HepG2 (cell line): ENCODE data around the gene PFN1. TPM values are rescaled to one million over a fixed set of nuclear protein-coding genes. Genes with fewer than 3 reads are reported as not detected.
A peak's percentile ranks its signal among the peaks of the same experiment; 100 is the strongest.

ENCODE experiments used
- ADNP ChIP-seq: sonication (generic); formaldehyde crosslinking; IDR thresholded peaks from 2 replicates; pipeline ENCODE4 v1.4.0; 2020; ENCODE audit warnings: missing genetic modification reagents
- ARNTL ChIP-seq: sonication (generic); formaldehyde crosslinking; IDR thresholded peaks from 2 replicates; pipeline ENCODE4 v1.4.0; 2020; ENCODE audit warnings: mild to moderate bottlenecking, missing genetic modification reagents
- HNRNPL ChIP-seq: fragments of 200-400 bp; formaldehyde crosslinking; IDR thresholded peaks from 2 replicates; pipeline ENCODE4 v1.6.1; 2017; ENCODE audit warnings: mild to moderate bottlenecking, low read depth, low read length
- KMT2A ChIP-seq: sonication (generic); formaldehyde crosslinking; IDR thresholded peaks from 2 replicates; pipeline ENCODE4 v1.4.0; 2020; ENCODE audit warnings: missing genetic modification reagents
- NFE2L2 ChIP-seq: fragments of 150-350 bp; IDR thresholded peaks from 2 replicates; pipeline ENCODE4 v1.6.1; 2014; ENCODE audit warnings: low read length
- NFIC ChIP-seq: IDR thresholded peaks from 2 replicates; pipeline ENCODE4 v1.6.1; 2012; ENCODE audit warnings: mild to moderate bottlenecking, low read length, inconsistent platforms
- SALL2 ChIP-seq: sonication (generic); formaldehyde crosslinking; IDR thresholded peaks from 2 replicates; pipeline ENCODE4 v1.8.1; 2023; ENCODE audit warnings: mild to moderate bottlenecking, missing genetic modification reagents, inconsistent platforms
- SP1 ChIP-seq, 2 experiments: fragments of 450-650 bp in 1 of 2; sonication (generic) in 1 of 2; formaldehyde crosslinking in 1 of 2; IDR thresholded peaks; 2 replicates each; pipeline versions ENCODE4 v1.4.0 to v1.6.1; 2016 to 2020; ENCODE audit warnings: missing genetic modification reagents in 1 of 2
- TOPORS ChIP-seq: sonication (generic); formaldehyde crosslinking; IDR thresholded peaks from 2 replicates; pipeline ENCODE4 v1.8.0; 2023; ENCODE audit warnings: mild to moderate bottlenecking, missing genetic modification reagents
- ZNF263 ChIP-seq: sonication (generic); formaldehyde crosslinking; IDR thresholded peaks from 2 replicates; pipeline ENCODE4 v1.4.0; 2020; ENCODE audit warnings: missing genetic modification reagents
- ZNF350 ChIP-seq: sonication (generic); formaldehyde crosslinking; IDR thresholded peaks from 2 replicates; pipeline ENCODE4 v1.4.0; 2020; ENCODE audit warnings: mild to moderate bottlenecking, low read depth, missing genetic modification reagents, borderline replicate concordance
- ZNF496 ChIP-seq: sonication (generic); formaldehyde crosslinking; IDR thresholded peaks from 2 replicates; pipeline ENCODE4 v1.8.1; 2023; ENCODE audit warnings: mild to moderate bottlenecking, moderate library complexity, missing genetic modification reagents; ENCODE audit not compliant: insufficient replicate concordance
- ZNF788 ChIP-seq: sonication (generic); formaldehyde crosslinking; IDR thresholded peaks from 2 replicates; pipeline ENCODE4 v1.5.0; 2020; ENCODE audit warnings: mild to moderate bottlenecking, missing genetic modification reagents, borderline replicate concordance
- polyA plus RNA-seq, 8 experiments: library from polyadenylated mRNA; depleted of rRNA in 3 of 8; stranded (reverse) in 7 of 8; unstranded in 1 of 8; fragments of >200 nt; fragmentation: Illumina TruSeq in 4 of 8; extraction: Trizol in 4 of 8; gene quantifications; 2 replicates each; pipeline versions ENCODE4 v1.2.1 to v1.2.3, GENCODE V29; 2011 to 2016; ENCODE audit warnings: low read depth in 4 of 8, missing spikeins in 1 of 8, mixed read lengths in 1 of 8; ENCODE audit not compliant: insufficient read depth in 1 of 8
- total RNA-seq, 5 experiments: library from RNA; depleted of rRNA; stranded (reverse); fragments of >200 nt; fragmentation: Illumina TruSeq; extraction: Trizol; gene quantifications; 2 replicates each; pipeline ENCODE4 v1.2.3, GENCODE V29; 2016; ENCODE audit warnings: low read depth in 1 of 5
- TF ChIP-seq, protein P1 (sequence below): IDR thresholded peaks from 2 replicates; pipeline ENCODE4 v1.6.1; 2016; ENCODE audit warnings: missing compliant biosample characterization, missing genetic modification reagents, borderline replicate concordance
- TF ChIP-seq, protein P2 (sequence below): sonication (generic); formaldehyde crosslinking; IDR thresholded peaks from 2 replicates; pipeline ENCODE4 v1.4.0; 2020; ENCODE audit warnings: low read depth, missing genetic modification reagents
- TF ChIP-seq, protein P3 (sequence below): sonication (generic); formaldehyde crosslinking; IDR thresholded peaks from 2 replicates; pipeline ENCODE4 v1.4.0; 2020; ENCODE audit warnings: low read depth, mild to moderate bottlenecking, missing genetic modification reagents
- TF ChIP-seq, protein P4 (sequence below), 2 experiments: sonication (generic) in 1 of 2; formaldehyde crosslinking in 1 of 2; IDR thresholded peaks; 2 replicates each; pipeline versions ENCODE4 v1.6.1 to v1.9.0; 2014 to 2022; ENCODE audit warnings: antibody characterized with exemption in 1 of 2, borderline replicate concordance in 1 of 2, inconsistent platforms in 1 of 2, low read depth in 1 of 2, missing genetic modification reagents in 1 of 2

Gene PFN1
- total and polyA plus RNA-seq, 2 of the 13 experiments (the other 11 are each of a cell fraction or from before 2014, with no cell fraction given) = 494 to 613 TPM

DNA sequence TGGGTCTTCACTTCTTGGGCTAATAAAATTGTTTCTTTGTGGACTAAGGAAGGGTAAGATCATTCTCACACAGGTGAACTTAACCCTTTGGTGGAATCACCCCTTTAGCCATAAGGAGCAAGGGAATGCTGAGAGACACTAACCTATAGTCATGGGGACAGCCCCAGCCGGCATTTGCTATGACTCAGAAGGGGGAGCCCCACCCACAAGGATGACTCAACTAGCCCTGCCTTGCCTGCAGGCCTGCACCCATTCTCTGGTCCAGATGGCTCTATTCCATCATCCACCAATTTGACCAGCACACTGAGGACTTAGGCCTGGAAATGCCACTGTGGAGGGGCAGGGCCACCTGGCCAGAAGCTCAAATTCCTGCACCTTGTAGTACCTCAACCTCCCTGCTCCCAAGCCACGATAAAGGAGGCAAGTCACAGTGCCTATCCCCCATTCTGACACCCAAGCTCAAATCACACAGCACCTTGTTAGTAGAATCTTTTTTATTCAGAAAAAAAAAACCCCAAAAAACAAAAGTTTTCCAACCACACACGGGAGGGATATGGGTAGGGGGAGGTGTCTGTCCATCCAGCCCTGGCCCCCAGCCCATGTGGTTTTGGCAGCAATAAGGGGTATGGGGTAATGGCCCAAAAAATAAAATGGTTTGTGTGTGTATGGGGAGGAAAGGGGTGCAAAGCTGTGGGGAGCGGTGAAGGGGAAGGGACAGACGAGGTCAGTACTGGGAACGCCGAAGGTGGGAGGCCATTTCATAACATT, 3.0 kb downstream of the PFN1 start (continued):
- TF ChIP-seq, protein P1, sequence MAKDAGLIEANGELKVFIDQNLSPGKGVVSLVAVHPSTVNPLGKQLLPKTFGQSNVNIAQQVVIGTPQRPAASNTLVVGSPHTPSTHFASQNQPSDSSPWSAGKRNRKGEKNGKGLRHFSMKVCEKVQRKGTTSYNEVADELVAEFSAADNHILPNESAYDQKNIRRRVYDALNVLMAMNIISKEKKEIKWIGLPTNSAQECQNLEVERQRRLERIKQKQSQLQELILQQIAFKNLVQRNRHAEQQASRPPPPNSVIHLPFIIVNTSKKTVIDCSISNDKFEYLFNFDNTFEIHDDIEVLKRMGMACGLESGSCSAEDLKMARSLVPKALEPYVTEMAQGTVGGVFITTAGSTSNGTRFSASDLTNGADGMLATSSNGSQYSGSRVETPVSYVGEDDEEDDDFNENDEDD = no peak
- TF ChIP-seq ARNTL (CRISPR knock-in tag) (no peak), NFE2L2 (no peak), ZNF788 (CRISPR knock-in tag) (no peak), HNRNPL (0 out of 2 replicates have a peak, but pooled peaks have one; percentile 17), ZNF263 (CRISPR knock-in tag) (no peak), ADNP (CRISPR knock-in tag) (no peak), ZNF350 (no peak), NFIC (no peak), SALL2 (CRISPR knock-in tag) (0 out of 2 replicates have a peak, but pooled peaks have one; percentile 40), TOPORS (no peak), KMT2A (CRISPR knock-in tag) (no peak), ZNF496 (no peak), SP1 (IDR thresholded peaks at IDR 0.05) (no peak), SP1 (CRISPR knock-in tag; IDR thresholded peaks at IDR 0.05) (0 out of 2 replicates have a peak, but pooled peaks have one; percentile 25)
- TF ChIP-seq, protein P2, sequence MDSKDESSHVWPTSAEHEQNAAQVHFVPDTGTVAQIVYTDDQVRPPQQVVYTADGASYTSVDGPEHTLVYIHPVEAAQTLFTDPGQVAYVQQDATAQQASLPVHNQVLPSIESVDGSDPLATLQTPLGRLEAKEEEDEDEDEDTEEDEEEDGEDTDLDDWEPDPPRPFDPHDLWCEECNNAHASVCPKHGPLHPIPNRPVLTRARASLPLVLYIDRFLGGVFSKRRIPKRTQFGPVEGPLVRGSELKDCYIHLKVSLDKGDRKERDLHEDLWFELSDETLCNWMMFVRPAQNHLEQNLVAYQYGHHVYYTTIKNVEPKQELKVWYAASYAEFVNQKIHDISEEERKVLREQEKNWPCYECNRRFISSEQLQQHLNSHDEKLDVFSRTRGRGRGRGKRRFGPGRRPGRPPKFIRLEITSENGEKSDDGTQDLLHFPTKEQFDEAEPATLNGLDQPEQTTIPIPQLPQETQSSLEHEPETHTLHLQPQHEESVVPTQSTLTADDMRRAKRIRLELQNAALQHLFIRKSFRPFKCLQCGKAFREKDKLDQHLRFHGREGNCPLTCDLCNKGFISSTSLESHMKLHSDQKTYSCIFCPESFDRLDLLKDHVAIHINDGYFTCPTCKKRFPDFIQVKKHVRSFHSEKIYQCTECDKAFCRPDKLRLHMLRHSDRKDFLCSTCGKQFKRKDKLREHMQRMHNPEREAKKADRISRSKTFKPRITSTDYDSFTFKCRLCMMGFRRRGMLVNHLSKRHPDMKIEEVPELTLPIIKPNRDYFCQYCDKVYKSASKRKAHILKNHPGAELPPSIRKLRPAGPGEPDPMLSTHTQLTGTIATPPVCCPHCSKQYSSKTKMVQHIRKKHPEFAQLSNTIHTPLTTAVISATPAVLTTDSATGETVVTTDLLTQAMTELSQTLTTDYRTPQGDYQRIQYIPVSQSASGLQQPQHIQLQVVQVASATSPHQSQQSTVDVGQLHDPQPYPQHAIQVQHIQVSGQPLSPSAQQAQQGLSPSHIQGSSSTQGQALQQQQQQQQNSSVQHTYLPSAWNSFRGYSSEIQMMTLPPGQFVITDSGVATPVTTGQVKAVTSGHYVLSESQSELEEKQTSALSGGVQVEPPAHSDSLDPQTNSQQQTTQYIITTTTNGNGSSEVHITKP (CRISPR knock-in tag) = no peak
- TF ChIP-seq, protein P3, sequence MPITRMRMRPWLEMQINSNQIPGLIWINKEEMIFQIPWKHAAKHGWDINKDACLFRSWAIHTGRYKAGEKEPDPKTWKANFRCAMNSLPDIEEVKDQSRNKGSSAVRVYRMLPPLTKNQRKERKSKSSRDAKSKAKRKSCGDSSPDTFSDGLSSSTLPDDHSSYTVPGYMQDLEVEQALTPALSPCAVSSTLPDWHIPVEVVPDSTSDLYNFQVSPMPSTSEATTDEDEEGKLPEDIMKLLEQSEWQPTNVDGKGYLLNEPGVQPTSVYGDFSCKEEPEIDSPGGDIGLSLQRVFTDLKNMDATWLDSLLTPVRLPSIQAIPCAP = no peak
- TF ChIP-seq, protein P4, sequence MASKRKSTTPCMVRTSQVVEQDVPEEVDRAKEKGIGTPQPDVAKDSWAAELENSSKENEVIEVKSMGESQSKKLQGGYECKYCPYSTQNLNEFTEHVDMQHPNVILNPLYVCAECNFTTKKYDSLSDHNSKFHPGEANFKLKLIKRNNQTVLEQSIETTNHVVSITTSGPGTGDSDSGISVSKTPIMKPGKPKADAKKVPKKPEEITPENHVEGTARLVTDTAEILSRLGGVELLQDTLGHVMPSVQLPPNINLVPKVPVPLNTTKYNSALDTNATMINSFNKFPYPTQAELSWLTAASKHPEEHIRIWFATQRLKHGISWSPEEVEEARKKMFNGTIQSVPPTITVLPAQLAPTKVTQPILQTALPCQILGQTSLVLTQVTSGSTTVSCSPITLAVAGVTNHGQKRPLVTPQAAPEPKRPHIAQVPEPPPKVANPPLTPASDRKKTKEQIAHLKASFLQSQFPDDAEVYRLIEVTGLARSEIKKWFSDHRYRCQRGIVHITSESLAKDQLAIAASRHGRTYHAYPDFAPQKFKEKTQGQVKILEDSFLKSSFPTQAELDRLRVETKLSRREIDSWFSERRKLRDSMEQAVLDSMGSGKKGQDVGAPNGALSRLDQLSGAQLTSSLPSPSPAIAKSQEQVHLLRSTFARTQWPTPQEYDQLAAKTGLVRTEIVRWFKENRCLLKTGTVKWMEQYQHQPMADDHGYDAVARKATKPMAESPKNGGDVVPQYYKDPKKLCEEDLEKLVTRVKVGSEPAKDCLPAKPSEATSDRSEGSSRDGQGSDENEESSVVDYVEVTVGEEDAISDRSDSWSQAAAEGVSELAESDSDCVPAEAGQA (IDR thresholded peaks at IDR 0.05; ENCODE audit: low read depth) = no peak
- TF ChIP-seq, protein P4 (CRISPR knock-in tag; IDR thresholded peaks at IDR 0.05; ENCODE audit: borderline replicate concordance) = no peak
